HCT116 (cell line): ENCODE data around the gene TEDC2. TPM values are rescaled to one million over a fixed set of nuclear protein-coding genes. Genes with fewer than 3 reads are reported as not detected.
A peak's percentile ranks its signal among the peaks of the same experiment; 100 is the strongest.

ENCODE experiments used
- ATAC-seq: fragments of 200-7000 bp; cut with Tn5 transposase; 2 replicates; pipeline ENCODE4 v1.9.1; 2020; ENCODE audit warnings: mild to moderate bottlenecking, moderate library complexity
- BruUV-seq: library from RNA; stranded (reverse); fragments of 400-500 nt; replicated peaks from 2 replicates; lab custom pipeline; 2021; lab: Mats Ljungman, UMichigan
- CTCF ChIA-PET: fragments of 300-600 bp; sonication (Branson Sonifier 250); formaldehyde crosslinking; loops from one replicate; lab custom pipeline; 2021; ENCODE audit warnings: antibody characterized with exemption; lab: Charles Lee
- POLR2A ChIA-PET: fragments of 300-600, 350-600 bp; sonication (Branson Sonifier 250); formaldehyde crosslinking; loops from one replicate; lab custom pipeline; 2021; ENCODE audit warnings: antibody characterized with exemption; lab: Charles Lee
- RAD21 ChIA-PET, 2 experiments: fragments of 300-600 bp; sonication (Branson Sonifier 250); formaldehyde crosslinking; loops; one replicate each; lab custom pipeline; 2023; ENCODE audit warnings: low total read pairs in 2 of 2; ENCODE audit not compliant: uncharacterized antibody in 2 of 2, unreplicated experiment in 2 of 2, low non-redundant PET in 1 of 2; lab: Charles Lee
- DNase-seq: peaks from one replicate; pipeline ENCODE4 v3.0.0-alpha.2; 2010; ENCODE audit warnings: low read depth, low spot score
- H2AFZ ChIP-seq: fragments of 200-600 bp; shearing (Covaris generic), sonication (generic); 2 replicates; pipeline ENCODE4 v1.6.1; 2017; ENCODE audit warnings: low read depth, mixed run types, mixed read lengths, antibody characterized with exemption, low read length; ENCODE audit not compliant: poor library complexity, severe bottlenecking
- H3K27ac ChIP-seq: 2 replicates; pipeline ENCODE4 v1.5.1; 2012; ENCODE audit warnings: low read depth, low read length
- H3K27me3 ChIP-seq: fragments of 200-600 bp; sonication (generic); 2 replicates; pipeline ENCODE4 v1.6.1; 2016; ENCODE audit warnings: mixed run types, low read length, mixed read lengths; ENCODE audit not compliant: insufficient read depth
- H3K36me3 ChIP-seq, 2 experiments: fragments of 200-500 bp in 1 of 2; fragments of 200-600 bp in 1 of 2; sonication (Bioruptor generic) in 1 of 2; sonication (generic) in 1 of 2; 2 replicates each; pipeline versions ENCODE4 v1.5.1 to v1.6.1; 2014 to 2016; ENCODE audit warnings: low read length in 2 of 2, inconsistent platforms in 1 of 2, mixed read lengths in 1 of 2, mixed run types in 1 of 2; ENCODE audit not compliant: insufficient read depth in 2 of 2, control insufficient read depth in 1 of 2
- H3K4me1 ChIP-seq, 2 experiments: fragments of 200-600 bp in 1 of 2; sonication (generic) in 1 of 2; 2 replicates each; pipeline versions ENCODE4 v1.5.1 to v1.6.1; 2012 to 2017; ENCODE audit warnings: low read length in 2 of 2, inconsistent platforms in 1 of 2, mild to moderate bottlenecking in 1 of 2, mixed read lengths in 1 of 2, mixed run types in 1 of 2, moderate library complexity in 1 of 2; ENCODE audit not compliant: insufficient read depth in 2 of 2, control insufficient read depth in 1 of 2
- H3K4me2 ChIP-seq: fragments of 200-600 bp; sonication (generic); 2 replicates; pipeline ENCODE4 v1.6.1; 2017; ENCODE audit warnings: mixed run types, low read length, mixed read lengths
- H3K4me3 ChIP-seq, 2 experiments: fragments of 200-600 bp in 1 of 2; sonication (generic) in 1 of 2; replicated peaks in 1 of 2; 2 replicates each; pipeline ENCODE4 v1.5.1; 2011 to 2016; ENCODE audit warnings: low read length in 2 of 2, control low read depth in 1 of 2, low read depth in 1 of 2, mild to moderate bottlenecking in 1 of 2, mixed read lengths in 1 of 2, mixed run types in 1 of 2
- H3K79me2 ChIP-seq: fragments of 200-600 bp; sonication (generic); 2 replicates; pipeline ENCODE4 v1.6.1; 2017; ENCODE audit warnings: mild to moderate bottlenecking, mixed run types, low read length, moderate library complexity, mixed read lengths; ENCODE audit not compliant: insufficient read depth
- H3K9ac ChIP-seq: fragments of 200-600 bp; sonication (generic); 2 replicates; pipeline ENCODE4 v1.6.1; 2016; ENCODE audit warnings: low read length, mixed read lengths
- H3K9me2 ChIP-seq: fragments of 200-600 bp; sonication (generic), shearing (Covaris generic); 2 replicates; pipeline ENCODE4 v1.6.1; 2017; ENCODE audit warnings: mixed run types, mild to moderate bottlenecking, moderate library complexity; ENCODE audit not compliant: insufficient read depth
- H3K9me3 ChIP-seq, 2 experiments: fragments of 200-500 bp in 1 of 2; fragments of 200-600 bp in 1 of 2; sonication (Bioruptor generic) in 1 of 2; sonication (generic) in 1 of 2; 2 replicates each; pipeline ENCODE4 v1.6.1; 2014 to 2017; ENCODE audit warnings: low read length in 2 of 2, mixed read lengths in 2 of 2, inconsistent platforms in 1 of 2, low read depth in 1 of 2, mild to moderate bottlenecking in 1 of 2, mixed run types in 1 of 2, moderate library complexity in 1 of 2; ENCODE audit not compliant: control insufficient read depth in 1 of 2, insufficient read depth in 1 of 2
- H4K20me1 ChIP-seq: fragments of 200-600 bp; sonication (generic), shearing (Covaris generic); 2 replicates; pipeline ENCODE4 v1.6.1; 2017; ENCODE audit warnings: mixed run types, mild to moderate bottlenecking, moderate library complexity; ENCODE audit not compliant: insufficient read depth
- ATF3 ChIP-seq: IDR thresholded peaks from 2 replicates; pipeline ENCODE4 v1.6.1; 2012
- CBX3 ChIP-seq: IDR thresholded peaks from 2 replicates; pipeline ENCODE4 v1.6.1; 2012; ENCODE audit warnings: low read depth
- CEBPB ChIP-seq: IDR thresholded peaks from 2 replicates; pipeline ENCODE4 v1.6.1; 2012; ENCODE audit warnings: low read depth
- CTCF ChIP-seq, 3 experiments: fragments of 200-600 bp in 1 of 3; sonication (generic) in 1 of 3; IDR thresholded peaks in 2 of 3; conservative IDR thresholded peaks in 1 of 3; 2 replicates each; pipeline ENCODE4 v1.5.1; 2012 to 2017; ENCODE audit warnings: low read depth in 2 of 3, low read length in 2 of 3, antibody characterized with exemption in 1 of 3, borderline replicate concordance in 1 of 3, control low read depth in 1 of 3, mild to moderate bottlenecking in 1 of 3, mixed read lengths in 1 of 3, mixed run types in 1 of 3, moderate library complexity in 1 of 3; ENCODE audit not compliant: insufficient read depth in 1 of 3
- EGR1 ChIP-seq: IDR thresholded peaks from 2 replicates; pipeline ENCODE4 v1.6.1; 2012; ENCODE audit warnings: low read depth
- ELF1 ChIP-seq: IDR thresholded peaks from 2 replicates; pipeline ENCODE4 v1.6.1; 2012; ENCODE audit warnings: low read depth, borderline replicate concordance
- EZH2phosphoT487 ChIP-seq: fragments of 200-600 bp; IDR thresholded peaks from 2 replicates; pipeline ENCODE4 v1.6.1; 2018; ENCODE audit warnings: antibody characterized with exemption, borderline replicate concordance
- FOSL1 ChIP-seq: IDR thresholded peaks from 2 replicates; pipeline ENCODE4 v1.6.1; 2012; ENCODE audit warnings: low read depth
- POLR2A ChIP-seq: IDR thresholded peaks from 2 replicates; pipeline ENCODE4 v1.7.0; 2011; ENCODE audit warnings: borderline replicate concordance; ENCODE audit not compliant: insufficient read depth, insufficient read length; ENCODE audit errors: extremely low read depth
- POLR2AphosphoS5 ChIP-seq: IDR thresholded peaks from 2 replicates; pipeline ENCODE4 v1.6.1; 2011; ENCODE audit warnings: mild to moderate bottlenecking, low read depth, low read length, moderate library complexity
- RAD21 ChIP-seq: IDR thresholded peaks from 2 replicates; pipeline ENCODE4 v1.6.1; 2012; ENCODE audit warnings: low read depth, mild to moderate bottlenecking
- SIN3A ChIP-seq: IDR thresholded peaks from 2 replicates; pipeline ENCODE4 v1.6.1; 2012; ENCODE audit warnings: low read depth
- SRF ChIP-seq: IDR thresholded peaks from 2 replicates; pipeline ENCODE4 v1.6.1; 2012; ENCODE audit warnings: low read depth
- TCF7L2 ChIP-seq: IDR thresholded peaks from 2 replicates; pipeline ENCODE4 v1.7.0; 2011; ENCODE audit warnings: borderline replicate concordance, inconsistent platforms; ENCODE audit not compliant: insufficient read depth, insufficient read length; ENCODE audit errors: extremely low read depth
- YY1 ChIP-seq: IDR thresholded peaks from 2 replicates; pipeline ENCODE4 v1.6.1; 2011; ENCODE audit warnings: low read length, low read depth, moderate library complexity, mild to moderate bottlenecking; ENCODE audit not compliant: insufficient replicate concordance; ENCODE audit errors: extremely low read depth
- ZNF274 ChIP-seq: fragments of 200-500 bp; sonication (Bioruptor generic); IDR thresholded peaks from 2 replicates; pipeline ENCODE4 v1.6.1; 2014; ENCODE audit warnings: mild to moderate bottlenecking, low read depth, low read length, inconsistent platforms
- intact Hi-C: fragments of 100-400 bp; cut with micrococcal nuclease; formaldehyde crosslinking; loops from 2 replicates; pipeline ENCODE4 v1.10.0; 2022
- total RNA-seq: library from RNA; stranded (reverse); gene quantifications from one replicate; pipeline ENCODE4 v1.2.1, GENCODE V29; 2021; ENCODE audit not compliant: unreplicated experiment
- TF ChIP-seq, protein P1 (sequence below): IDR thresholded peaks from 2 replicates; pipeline ENCODE4 v1.6.1; 2012

The TEDC2 gene
- total RNA-seq, 1 experiment from 2014 or later, result 26.5 TPM

GRCh38 chr16:2476741-2477140 lies 16.8 kb downstream of the TEDC2 start:
- Histone ChIP-seq H3K4me1 (peaks cover 15 to 30% of the 10 kb centered on the region in 2 experiments), H3K4me3 (no peak overlapping the region), H3K4me2 (no peak overlapping the region), H3K9me3 (no peaks in the 10 kb centered on the region), H3K9ac (no peak overlapping the region), H3K27me3 (no peaks in the 10 kb centered on the region), H3K79me2 (peaks cover 37% of the 10 kb centered on the region; the same call in 1 of the 2 replicates), H3K36me3 (no peaks in the 10 kb centered on the region), H2AFZ (no peak overlapping the region), H4K20me1 (no peaks in the 10 kb centered on the region), H3K9me2 (no peaks in the 10 kb centered on the region), H3K27ac (no peak overlapping the region)
- intact Hi-C loops, result no loop called here
- ChIA-PET POLR2A (no interaction called here), RAD21 (no interaction called here), CTCF (no interaction called here)
- ATAC-seq (no peak), DNase-seq (no peak)
- TF ChIP-seq ATF3 (no peak), FOSL1 (no peak), POLR2AphosphoS5 (no peak), POLR2A (no peak), ELF1 (no peak), SIN3A (no peak), EGR1 (no peak)
- TF ChIP-seq, protein P1, sequence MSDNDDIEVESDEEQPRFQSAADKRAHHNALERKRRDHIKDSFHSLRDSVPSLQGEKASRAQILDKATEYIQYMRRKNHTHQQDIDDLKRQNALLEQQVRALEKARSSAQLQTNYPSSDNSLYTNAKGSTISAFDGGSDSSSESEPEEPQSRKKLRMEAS, result no peak
- BruUV-seq, result TSS peak; percentile 52

DNA sequence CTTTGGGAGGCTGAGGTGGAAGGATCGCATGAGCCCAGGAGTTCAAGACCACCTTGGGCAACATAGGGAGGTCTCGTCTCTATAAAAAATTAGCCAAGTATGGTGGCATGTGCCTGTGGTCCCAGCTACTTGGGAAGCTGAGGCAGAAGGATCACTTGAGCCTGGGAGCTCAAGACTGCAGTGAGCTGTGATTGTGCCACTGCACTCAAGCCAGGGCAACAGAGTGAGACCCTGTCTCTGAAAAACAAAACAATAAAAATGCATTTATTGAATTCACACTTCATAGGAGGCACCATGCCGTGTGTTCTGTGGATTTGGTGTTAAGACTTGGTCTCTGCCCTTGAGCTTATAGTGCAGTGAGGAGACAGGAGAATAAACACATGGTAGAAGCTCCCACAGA lies 17.4 kb downstream of the TEDC2 start:
- intact Hi-C loops, result no loop called here
- no peaks in the 10 kb centered on the region for H3K36me3 ChIP-seq
- no peaks in the 10 kb centered on the region for H3K9me3 ChIP-seq
- BruUV-seq, result no TSS peak
- H3K4me3 ChIP-seq, result no peak overlapping the region
- no peaks in the 10 kb centered on the region for H4K20me1 ChIP-seq
- ATAC-seq (no peak), DNase-seq (no peak)
- RAD21 ChIA-PET, result no interaction called here
- H3K9me2 ChIP-seq, result no peaks in the 10 kb centered on the region
- no peak overlapping the region for H3K9ac ChIP-seq
- no peak overlapping the region for H3K27ac ChIP-seq
- POLR2A ChIA-PET, result no interaction called here
- no peak overlapping the region for H2AFZ ChIP-seq
- H3K4me2 ChIP-seq, result no peak overlapping the region
- peaks cover 12 to 25% of the 10 kb centered on the region in 2 experiments for H3K4me1 ChIP-seq
- CTCF ChIA-PET, result no interaction called here
- H3K27me3 ChIP-seq, result no peaks in the 10 kb centered on the region
- H3K79me2 ChIP-seq, result peaks cover 42% of the 10 kb centered on the region; the same call in 1 of the 2 replicates
- TF ChIP-seq TCF7L2, result no peak
- TF ChIP-seq SRF, result no peak
- TF ChIP-seq CTCF (IDR thresholded peaks at IDR 0.05 in 2 of 3, conservative IDR thresholded peaks at IDR 0.05 in 1 of 3; ENCODE audit: borderline replicate concordance in 1 of 3, insufficient read depth in 1 of 3, low read depth in 2 of 3, low read length in 2 of 3), result no peak
- no peak for TF ChIP-seq EZH2phosphoT487
- no peak for TF ChIP-seq ELF1
- TF ChIP-seq CBX3, result no peak
- no peak for TF ChIP-seq FOSL1
- TF ChIP-seq, protein P1, result no peak
- TF ChIP-seq ZNF274, result no peak
- no peak for TF ChIP-seq EGR1
- no peak for TF ChIP-seq RAD21
- no peak for TF ChIP-seq CEBPB
- no peak for TF ChIP-seq YY1
- TF ChIP-seq POLR2AphosphoS5, result no peak
